Loucy (cell line): ENCODE results near the gene RAD9A.

Experiments used
- CTCF ChIP-seq: fragments of 200-600 bp; sonication (generic); conservative IDR thresholded peaks from 2 replicates; pipeline ENCODE4 v1.5.1; 2014; ENCODE audit warnings: mild to moderate bottlenecking, antibody characterized with exemption, low read length
- EZH2phosphoT487 ChIP-seq: fragments of 200-600 bp; IDR thresholded peaks from 2 replicates; pipeline ENCODE4 v1.6.1; 2018; ENCODE audit warnings: antibody characterized with exemption, mild to moderate bottlenecking, moderate library complexity, borderline replicate concordance

DNA sequence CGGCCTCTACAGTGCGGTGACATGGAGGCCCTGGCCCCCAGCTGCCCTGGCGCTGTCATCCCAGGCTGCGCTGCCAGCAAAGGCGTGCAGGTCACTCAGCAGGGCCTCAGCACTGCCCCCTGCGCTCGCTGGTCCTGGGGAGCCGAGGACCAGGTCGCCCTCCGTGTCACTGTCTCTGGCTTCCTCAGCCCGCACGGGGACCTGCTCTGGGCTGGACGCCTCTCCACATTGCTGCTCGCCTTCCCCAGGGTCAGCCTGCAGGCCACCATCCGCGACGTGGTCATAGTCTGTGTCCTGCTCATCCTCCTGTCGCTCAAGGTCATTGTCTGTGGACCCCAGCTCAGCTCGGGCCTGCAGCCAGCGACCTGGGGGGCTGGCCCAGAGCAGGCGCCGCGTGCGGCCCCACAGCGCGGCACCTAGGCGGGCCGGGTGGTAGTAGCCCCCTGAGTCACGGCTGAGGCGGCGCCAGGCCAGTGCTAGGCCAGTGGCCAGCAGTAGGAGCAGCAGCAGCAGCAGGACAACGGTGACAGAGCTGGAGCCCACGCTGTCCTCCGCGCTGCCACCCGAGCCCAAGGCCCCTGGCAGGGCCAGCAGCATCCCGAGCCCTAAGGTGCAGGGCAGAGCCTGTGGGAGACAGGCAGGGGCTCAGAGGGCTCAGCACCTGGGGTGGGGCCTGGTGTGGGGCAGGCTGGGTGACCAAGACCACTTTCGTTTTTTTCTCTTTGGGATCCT, 44.1 kb downstream of the RAD9A start:
- no peak for TF ChIP-seq EZH2phosphoT487
- no peak for TF ChIP-seq CTCF
